Measurements from ENCODE around the gene RHOBTB1.

RHOBTB1 gene

DNA sequence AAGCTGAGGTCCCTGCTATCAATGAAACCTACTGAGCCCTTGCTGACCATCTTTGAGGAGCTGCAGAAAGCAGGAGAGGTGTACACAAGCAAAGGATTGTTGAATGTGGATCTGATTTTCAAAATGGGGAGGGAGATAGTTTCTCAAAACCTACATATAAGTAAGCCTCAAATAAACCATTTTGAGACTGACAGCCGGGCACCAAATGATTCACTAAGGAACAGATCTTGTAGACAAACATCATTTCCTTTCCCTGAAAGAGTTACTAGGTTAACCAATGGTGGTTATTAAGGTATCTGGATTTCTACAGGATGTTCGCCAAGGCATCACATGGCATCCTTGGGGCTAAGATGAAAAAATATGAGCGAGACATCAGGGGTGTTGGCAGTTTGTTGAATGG is 24.5 kb upstream of the RHOBTB1 start:
- no peaks in the 10 kb centered on the region for H3K4me1 ChIP-seq (ENCODE audit: control insufficient read depth, low read length)

DNA sequence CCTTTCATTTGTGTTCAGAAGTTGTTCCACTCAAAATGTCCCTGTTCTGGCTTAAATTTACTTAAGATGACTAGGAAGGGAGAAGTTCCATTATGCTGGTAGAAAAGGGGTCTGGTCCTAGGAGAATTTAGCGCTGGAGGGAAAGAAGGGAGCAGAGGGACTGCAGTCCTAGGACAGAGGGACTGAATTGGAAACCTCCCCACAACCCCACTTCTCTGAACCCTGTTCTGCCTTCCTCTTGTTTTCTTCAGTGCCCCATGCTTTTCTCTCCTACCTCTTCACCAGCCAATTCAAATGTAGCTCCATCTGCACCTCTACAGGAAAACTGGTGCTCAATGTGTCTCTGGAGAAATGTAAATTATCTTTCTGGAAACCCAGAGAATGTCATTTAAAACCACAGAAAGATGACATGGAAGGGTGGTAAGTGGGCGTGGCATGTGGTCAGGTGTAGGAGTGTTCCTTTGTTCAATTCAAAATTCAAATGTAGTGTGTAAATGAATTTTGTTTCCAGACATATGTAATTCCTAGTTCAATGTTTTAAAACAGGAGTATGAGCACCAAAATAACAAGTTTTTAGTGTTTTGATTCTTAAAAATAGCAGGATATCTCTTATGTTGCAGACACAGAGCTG is 24.0 kb upstream of the RHOBTB1 start:
- peaks cover 7% of the 10 kb centered on the region; the same call in 1 of the 2 replicates for H3K27me3 ChIP-seq (ENCODE audit: control insufficient read depth, low read length)
- H3K27ac ChIP-seq (ENCODE audit: low read depth, low read length): no peak overlapping the region
- H3K9me2 ChIP-seq (replicated peaks; ENCODE audit: control insufficient read depth, low read length): no peaks in the 10 kb centered on the region
- H3K4me2 ChIP-seq (ENCODE audit: low read length): no peak overlapping the region
- H3K36me3 ChIP-seq (ENCODE audit: control insufficient read depth, low read length): no peaks in the 10 kb centered on the region
- no peaks in the 10 kb centered on the region for H3K4me1 ChIP-seq (ENCODE audit: control insufficient read depth, low read length)
- H4K20me1 ChIP-seq (ENCODE audit: control insufficient read depth, insufficient read depth, low read depth, low read length): no peaks in the 10 kb centered on the region
- H3K4me3 ChIP-seq (ENCODE audit: low read length): no peak overlapping the region
- H3K79me2 ChIP-seq (ENCODE audit: control insufficient read depth, low read length): no peaks in the 10 kb centered on the region
- H3K9me3 ChIP-seq (ENCODE audit: control insufficient read depth, insufficient read depth, low read length): no peaks in the 10 kb centered on the region
- H3F3A ChIP-seq (ENCODE audit: control insufficient read depth, insufficient read depth): no peaks in the 10 kb centered on the region
- TF ChIP-seq, protein P1, sequence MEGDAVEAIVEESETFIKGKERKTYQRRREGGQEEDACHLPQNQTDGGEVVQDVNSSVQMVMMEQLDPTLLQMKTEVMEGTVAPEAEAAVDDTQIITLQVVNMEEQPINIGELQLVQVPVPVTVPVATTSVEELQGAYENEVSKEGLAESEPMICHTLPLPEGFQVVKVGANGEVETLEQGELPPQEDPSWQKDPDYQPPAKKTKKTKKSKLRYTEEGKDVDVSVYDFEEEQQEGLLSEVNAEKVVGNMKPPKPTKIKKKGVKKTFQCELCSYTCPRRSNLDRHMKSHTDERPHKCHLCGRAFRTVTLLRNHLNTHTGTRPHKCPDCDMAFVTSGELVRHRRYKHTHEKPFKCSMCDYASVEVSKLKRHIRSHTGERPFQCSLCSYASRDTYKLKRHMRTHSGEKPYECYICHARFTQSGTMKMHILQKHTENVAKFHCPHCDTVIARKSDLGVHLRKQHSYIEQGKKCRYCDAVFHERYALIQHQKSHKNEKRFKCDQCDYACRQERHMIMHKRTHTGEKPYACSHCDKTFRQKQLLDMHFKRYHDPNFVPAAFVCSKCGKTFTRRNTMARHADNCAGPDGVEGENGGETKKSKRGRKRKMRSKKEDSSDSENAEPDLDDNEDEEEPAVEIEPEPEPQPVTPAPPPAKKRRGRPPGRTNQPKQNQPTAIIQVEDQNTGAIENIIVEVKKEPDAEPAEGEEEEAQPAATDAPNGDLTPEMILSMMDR (IDR thresholded peaks at IDR 0.05; ENCODE audit: low read depth, low read length, poor library complexity, severe bottlenecking): no peak
- TF ChIP-seq EZH2phosphoT487 (IDR thresholded peaks at IDR 0.05; ENCODE audit: borderline replicate concordance, low read length): no peak

More for the DNA sequence above, 24.5 kb upstream of the RHOBTB1 start:
- Histone ChIP-seq H3K4me2 (ENCODE audit: low read length) (no peak overlapping the region), H3K4me3 (ENCODE audit: low read length) (no peak overlapping the region), H3K9me2 (replicated peaks; ENCODE audit: control insufficient read depth, low read length) (no peaks in the 10 kb centered on the region), H3K27ac (ENCODE audit: low read depth, low read length) (no peak overlapping the region), H3K36me3 (ENCODE audit: control insufficient read depth, low read length) (no peaks in the 10 kb centered on the region), H3K27me3 (ENCODE audit: control insufficient read depth, low read length) (peaks cover 11% of the 10 kb centered on the region; the same call in 1 of the 2 replicates), H3K79me2 (ENCODE audit: control insufficient read depth, low read length) (no peaks in the 10 kb centered on the region), H4K20me1 (ENCODE audit: control insufficient read depth, insufficient read depth, low read depth, low read length) (no peaks in the 10 kb centered on the region), H3F3A (ENCODE audit: control insufficient read depth, insufficient read depth) (no peaks in the 10 kb centered on the region), H3K9me3 (ENCODE audit: control insufficient read depth, insufficient read depth, low read length) (no peaks in the 10 kb centered on the region)
- TF ChIP-seq, protein P1 (IDR thresholded peaks at IDR 0.05; ENCODE audit: low read depth, low read length, poor library complexity, severe bottlenecking): no peak
- no peak for TF ChIP-seq EZH2phosphoT487 (IDR thresholded peaks at IDR 0.05; ENCODE audit: borderline replicate concordance, low read length)

DNA sequence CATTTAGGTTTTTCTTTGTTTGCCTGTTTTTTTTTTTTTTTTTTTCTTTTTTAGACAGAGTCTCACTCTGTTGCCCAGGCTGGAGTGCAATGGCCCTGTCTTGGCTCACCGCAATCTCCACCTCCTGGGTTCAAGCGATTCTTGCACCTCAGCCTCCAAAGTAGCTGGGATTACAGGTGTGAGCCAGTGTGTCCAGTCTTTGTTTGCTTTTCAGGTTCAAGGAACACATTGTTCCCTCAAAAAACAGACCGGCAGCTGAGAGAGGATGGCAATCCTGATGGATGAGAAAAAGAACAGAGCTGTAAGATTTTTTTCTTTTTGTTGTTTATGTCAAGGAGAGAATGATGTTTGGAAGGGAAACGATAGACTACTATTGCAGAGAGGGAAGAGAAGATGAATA is 23.3 kb upstream of the RHOBTB1 start:
- H3K4me1 ChIP-seq (ENCODE audit: control insufficient read depth, low read length): no peaks in the 10 kb centered on the region
- no peaks in the 10 kb centered on the region for H3F3A ChIP-seq (ENCODE audit: control insufficient read depth, insufficient read depth)
- TF ChIP-seq, protein P1 (IDR thresholded peaks at IDR 0.05; ENCODE audit: low read depth, low read length, poor library complexity, severe bottlenecking): no peak
- TF ChIP-seq EZH2phosphoT487 (IDR thresholded peaks at IDR 0.05; ENCODE audit: borderline replicate concordance, low read length): no peak
- H3K4me2 ChIP-seq (ENCODE audit: low read length): no peak overlapping the region
- H3K9me2 ChIP-seq (replicated peaks; ENCODE audit: control insufficient read depth, low read length): no peaks in the 10 kb centered on the region
- no peak overlapping the region for H3K27ac ChIP-seq (ENCODE audit: low read depth, low read length)
- no peaks in the 10 kb centered on the region for H3K36me3 ChIP-seq (ENCODE audit: control insufficient read depth, low read length)
- no peaks in the 10 kb centered on the region for H3K79me2 ChIP-seq (ENCODE audit: control insufficient read depth, low read length)
- no peaks in the 10 kb centered on the region for H3K9me3 ChIP-seq (ENCODE audit: control insufficient read depth, insufficient read depth, low read length)
- peaks cover 7% of the 10 kb centered on the region; the same call in 1 of the 2 replicates for H3K27me3 ChIP-seq (ENCODE audit: control insufficient read depth, low read length)
- H3K4me3 ChIP-seq (ENCODE audit: low read length): no peak overlapping the region
- no peaks in the 10 kb centered on the region for H4K20me1 ChIP-seq (ENCODE audit: control insufficient read depth, insufficient read depth, low read depth, low read length)

Data from DOHH2 (cell line).